Measurements from ENCODE around the gene TCF7L2. TPM values are rescaled to one million over a fixed set of nuclear protein-coding genes. Genes with fewer than 3 reads are reported as not detected.
A peak's percentile ranks its signal among the peaks of the same experiment; 100 is the strongest.

TCF7L2 gene
- total RNA-seq, 2 donors from 2014 or later, result 8.1 to 10.3 TPM

- DNase-seq (ENCODE audit: low spot score) (no peak), ATAC-seq (no peak)
- no peaks in the 10 kb centered on the region for H3K36me3 Mint-ChIP-seq
- peaks cover 18 to 23% of the 10 kb centered on the region in 2 donors for H3K4me1 Mint-ChIP-seq (ENCODE audit: low read depth in 2 of 2)
- H3K9me3 Mint-ChIP-seq, result no peaks in the 10 kb centered on the region
- no peak overlapping the region for H3K4me3 Mint-ChIP-seq
- no peak overlapping the region for H3K27ac Mint-ChIP-seq
- H3K27me3 Mint-ChIP-seq, result peaks cover 21 to 24% of the 10 kb centered on the region in 2 donors
Observed at GRCh38 chr10:113001599-113002448, 51.8 kb downstream of the TCF7L2 start.

GRCh38 chr10:113002449-113002777 is 52.4 kb downstream of the TCF7L2 start:
- Mint-ChIP-seq H3K36me3 (no peaks in the 10 kb centered on the region), H3K27me3 (peaks cover 23 to 30% of the 10 kb centered on the region in 2 donors)
- no peak for ATAC-seq

GRCh38 chr10:113003052-113003451 is 53.0 kb downstream of the TCF7L2 start:
- Mint-ChIP-seq H3K27me3 (peaks cover 23 to 31% of the 10 kb centered on the region in 2 donors), H3K9me3 (no peaks in the 10 kb centered on the region), H3K4me1 (ENCODE audit: low read depth in 2 of 2) (peaks cover 28 to 30% of the 10 kb centered on the region in 2 donors), H3K36me3 (no peaks in the 10 kb centered on the region), H3K4me3 (no peak overlapping the region), H3K27ac (no peak overlapping the region)
- no peak for ATAC-seq
- no peak for DNase-seq (ENCODE audit: low spot score)

More at GRCh38 chr10:113002449-113002777, 52.4 kb downstream of the TCF7L2 start:
- no peak for DNase-seq (ENCODE audit: low spot score)
- Mint-ChIP-seq H3K4me1 (ENCODE audit: low read depth in 2 of 2) (peaks cover 24 to 27% of the 10 kb centered on the region in 2 donors), H3K27ac (no peak overlapping the region), H3K4me3 (no peak overlapping the region), H3K9me3 (no peaks in the 10 kb centered on the region)

- Mint-ChIP-seq H3K4me1 (ENCODE audit: low read depth in 2 of 2) (peaks cover 34 to 35% of the 10 kb centered on the region in 2 donors), H3K4me3 (no peak overlapping the region), H3K27me3 (peaks cover 26 to 35% of the 10 kb centered on the region in 2 donors), H3K9me3 (no peaks in the 10 kb centered on the region), H3K36me3 (no peaks in the 10 kb centered on the region), H3K27ac (no peak overlapping the region)
- ATAC-seq (no peak), DNase-seq (ENCODE audit: low spot score) (no peak)
Observed at GRCh38 chr10:113004069-113004618, 54.1 kb downstream of the TCF7L2 start.

- H3K4me1 Mint-ChIP-seq (ENCODE audit: low read depth in 2 of 2), result peaks cover 34 to 35% of the 10 kb centered on the region in 2 donors
- H3K27me3 Mint-ChIP-seq, result peaks cover 26 to 41% of the 10 kb centered on the region in 2 donors
- H3K36me3 Mint-ChIP-seq, result no peaks in the 10 kb centered on the region
- H3K27ac Mint-ChIP-seq, result no peak overlapping the region
- H3K4me3 Mint-ChIP-seq, result peak overlapping the region; percentile 13
- DNase-seq (ENCODE audit: low spot score), result peak; percentile 66
- H3K9me3 Mint-ChIP-seq, result no peaks in the 10 kb centered on the region
- ATAC-seq, result peak; percentile 71 to 75
Observed at GRCh38 chr10:113005380-113005779, 55.3 kb downstream of the TCF7L2 start.

GRCh38 chr10:113006656-113007342 is 56.8 kb downstream of the TCF7L2 start:
- no peak overlapping the region for H3K4me3 Mint-ChIP-seq
- ATAC-seq, result no peak

GRCh38 chr10:113007343-113007771 is 57.3 kb downstream of the TCF7L2 start:
- DNase-seq (ENCODE audit: low spot score), result no peak
- Mint-ChIP-seq H3K27me3 (peaks cover 26 to 41% of the 10 kb centered on the region in 2 donors), H3K36me3 (no peaks in the 10 kb centered on the region), H3K27ac (no peak overlapping the region), H3K4me1 (ENCODE audit: low read depth in 2 of 2) (peaks cover 34 to 35% of the 10 kb centered on the region in 2 donors), H3K9me3 (no peaks in the 10 kb centered on the region), H3K4me3 (no peak overlapping the region)
- ATAC-seq, result peak in 1 of 2 donors; percentile 41

More at GRCh38 chr10:113006656-113007342, 56.8 kb downstream of the TCF7L2 start:
- peaks cover 26 to 41% of the 10 kb centered on the region in 2 donors for H3K27me3 Mint-ChIP-seq
- DNase-seq (ENCODE audit: low spot score), result no peak
- peaks cover 34 to 35% of the 10 kb centered on the region in 2 donors for H3K4me1 Mint-ChIP-seq (ENCODE audit: low read depth in 2 of 2)
- H3K27ac Mint-ChIP-seq, result no peak overlapping the region
- H3K36me3 Mint-ChIP-seq, result no peaks in the 10 kb centered on the region
- no peaks in the 10 kb centered on the region for H3K9me3 Mint-ChIP-seq

GRCh38 chr10:113007821-113008220 is 57.8 kb downstream of the TCF7L2 start:
- ATAC-seq, result no peak
- Mint-ChIP-seq H3K4me3 (no peak overlapping the region), H3K27me3 (peaks cover 26 to 41% of the 10 kb centered on the region in 2 donors), H3K9me3 (no peaks in the 10 kb centered on the region), H3K4me1 (ENCODE audit: low read depth in 2 of 2) (peaks cover 34 to 35% of the 10 kb centered on the region in 2 donors), H3K36me3 (no peaks in the 10 kb centered on the region), H3K27ac (no peak overlapping the region)
- no peak for DNase-seq (ENCODE audit: low spot score)

GRCh38 chr10:113011592-113012374 is 61.7 kb downstream of the TCF7L2 start:
- Mint-ChIP-seq H3K4me3 (no peak overlapping the region), H3K4me1 (ENCODE audit: low read depth in 2 of 2) (peaks cover 16 to 17% of the 10 kb centered on the region in 2 donors), H3K36me3 (no peaks in the 10 kb centered on the region), H3K27me3 (peaks cover 6 to 18% of the 10 kb centered on the region in 2 donors), H3K27ac (no peak overlapping the region), H3K9me3 (no peaks in the 10 kb centered on the region)
- ATAC-seq, result no peak
- DNase-seq (ENCODE audit: low spot score), result no peak

- DNase-seq (ENCODE audit: low spot score), result no peak
- H3K36me3 Mint-ChIP-seq, result no peaks in the 10 kb centered on the region
- ATAC-seq, result no peak
- H3K27me3 Mint-ChIP-seq, result peaks cover 0 to 2% of the 10 kb centered on the region in 2 donors
- H3K27ac Mint-ChIP-seq, result no peak overlapping the region
- H3K9me3 Mint-ChIP-seq, result no peaks in the 10 kb centered on the region
- peaks cover 0 to 4% of the 10 kb centered on the region in 2 donors for H3K4me1 Mint-ChIP-seq (ENCODE audit: low read depth in 2 of 2)
- H3K4me3 Mint-ChIP-seq, result no peak overlapping the region
Observed at GRCh38 chr10:113015201-113015600, 65.2 kb downstream of the TCF7L2 start.

- ATAC-seq (no peak), DNase-seq (ENCODE audit: low spot score) (no peak)
- H3K4me1 Mint-ChIP-seq (ENCODE audit: low read depth in 2 of 2), result peaks cover 0 to 4% of the 10 kb centered on the region in 2 donors
- H3K27ac Mint-ChIP-seq, result no peak overlapping the region
- no peaks in the 10 kb centered on the region for H3K36me3 Mint-ChIP-seq
- peaks cover 0 to 2% of the 10 kb centered on the region in 2 donors for H3K27me3 Mint-ChIP-seq
- no peak overlapping the region for H3K4me3 Mint-ChIP-seq
- no peaks in the 10 kb centered on the region for H3K9me3 Mint-ChIP-seq
Observed at GRCh38 chr10:113017376-113017775, 67.3 kb downstream of the TCF7L2 start.

GRCh38 chr10:113018034-113018433 is 68.0 kb downstream of the TCF7L2 start:
- Mint-ChIP-seq H3K4me1 (ENCODE audit: low read depth in 2 of 2) (peaks cover 0 to 4% of the 10 kb centered on the region in 2 donors), H3K4me3 (no peak overlapping the region), H3K27ac (no peak overlapping the region), H3K27me3 (peaks cover 0 to 2% of the 10 kb centered on the region in 2 donors), H3K9me3 (no peaks in the 10 kb centered on the region), H3K36me3 (no peaks in the 10 kb centered on the region)
- no peak for ATAC-seq
- DNase-seq (ENCODE audit: low spot score), result no peak

- ATAC-seq (no peak), DNase-seq (ENCODE audit: low spot score) (no peak)
- Mint-ChIP-seq H3K27ac (no peak overlapping the region), H3K9me3 (no peaks in the 10 kb centered on the region), H3K4me1 (ENCODE audit: low read depth in 2 of 2) (no peaks in the 10 kb centered on the region), H3K36me3 (no peaks in the 10 kb centered on the region), H3K27me3 (peaks cover 0 to 2% of the 10 kb centered on the region in 2 donors), H3K4me3 (no peak overlapping the region)
Observed at GRCh38 chr10:113019096-113019495, 69.0 kb downstream of the TCF7L2 start.
